Measurements from ENCODE around the gene RNF11.

DNA sequence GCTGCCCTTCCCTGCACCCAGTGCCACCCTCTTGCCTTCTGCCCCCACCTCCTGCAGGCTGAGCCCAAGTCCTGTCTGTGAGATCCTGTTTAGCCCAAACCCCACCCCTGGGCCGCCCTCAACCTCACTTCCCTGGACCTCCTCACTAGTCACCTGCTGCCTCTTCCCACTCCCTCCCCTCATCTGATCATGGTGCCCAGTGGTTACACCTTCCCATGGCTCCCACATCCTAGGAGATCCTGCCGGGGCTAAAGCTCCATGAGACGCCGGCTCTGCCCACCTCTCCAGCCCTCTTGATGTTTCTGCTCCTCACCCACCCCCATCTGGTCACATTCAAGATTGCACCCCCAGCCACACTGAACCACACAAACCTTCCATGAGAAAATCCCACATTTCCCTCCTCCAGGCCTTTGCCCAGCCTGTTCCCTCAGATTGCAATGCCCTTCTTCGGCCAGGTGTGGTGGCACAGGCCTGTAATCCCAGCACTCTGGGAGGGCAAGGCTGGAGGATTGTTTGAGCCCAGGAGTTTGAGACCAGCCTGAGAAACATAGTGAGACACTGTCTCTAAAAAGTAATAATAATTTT, 77.3 kb downstream of the RNF11 start:
- TF ChIP-seq MAFK (IDR thresholded peaks at IDR 0.05; ENCODE audit: partially characterized antibody) (no peak), RAD21 (conservative IDR thresholded peaks at IDR 0.05 in 1 of 2, IDR thresholded peaks at IDR 0.05 in 1 of 2) (peak in 1 of 2 experiments; percentile 22; a peak in 1 of 5 replicates), HDAC2 (IDR thresholded peaks at IDR 0.05) (no peak), ZFP36 (IDR thresholded peaks at IDR 0.05; ENCODE audit: borderline replicate concordance, partially characterized antibody) (no peak)
- TF ChIP-seq, protein P1, sequence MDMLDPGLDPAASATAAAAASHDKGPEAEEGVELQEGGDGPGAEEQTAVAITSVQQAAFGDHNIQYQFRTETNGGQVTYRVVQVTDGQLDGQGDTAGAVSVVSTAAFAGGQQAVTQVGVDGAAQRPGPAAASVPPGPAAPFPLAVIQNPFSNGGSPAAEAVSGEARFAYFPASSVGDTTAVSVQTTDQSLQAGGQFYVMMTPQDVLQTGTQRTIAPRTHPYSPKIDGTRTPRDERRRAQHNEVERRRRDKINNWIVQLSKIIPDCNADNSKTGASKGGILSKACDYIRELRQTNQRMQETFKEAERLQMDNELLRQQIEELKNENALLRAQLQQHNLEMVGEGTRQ (IDR thresholded peaks at IDR 0.05), result no peak
- TF ChIP-seq, protein P2, sequence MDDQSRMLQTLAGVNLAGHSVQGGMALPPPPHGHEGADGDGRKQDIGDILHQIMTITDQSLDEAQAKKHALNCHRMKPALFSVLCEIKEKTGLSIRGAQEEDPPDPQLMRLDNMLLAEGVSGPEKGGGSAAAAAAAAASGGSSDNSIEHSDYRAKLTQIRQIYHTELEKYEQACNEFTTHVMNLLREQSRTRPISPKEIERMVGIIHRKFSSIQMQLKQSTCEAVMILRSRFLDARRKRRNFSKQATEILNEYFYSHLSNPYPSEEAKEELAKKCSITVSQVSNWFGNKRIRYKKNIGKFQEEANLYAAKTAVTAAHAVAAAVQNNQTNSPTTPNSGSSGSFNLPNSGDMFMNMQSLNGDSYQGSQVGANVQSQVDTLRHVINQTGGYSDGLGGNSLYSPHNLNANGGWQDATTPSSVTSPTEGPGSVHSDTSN (IDR thresholded peaks at IDR 0.05), result no peak
- TF ChIP-seq, protein P3, sequence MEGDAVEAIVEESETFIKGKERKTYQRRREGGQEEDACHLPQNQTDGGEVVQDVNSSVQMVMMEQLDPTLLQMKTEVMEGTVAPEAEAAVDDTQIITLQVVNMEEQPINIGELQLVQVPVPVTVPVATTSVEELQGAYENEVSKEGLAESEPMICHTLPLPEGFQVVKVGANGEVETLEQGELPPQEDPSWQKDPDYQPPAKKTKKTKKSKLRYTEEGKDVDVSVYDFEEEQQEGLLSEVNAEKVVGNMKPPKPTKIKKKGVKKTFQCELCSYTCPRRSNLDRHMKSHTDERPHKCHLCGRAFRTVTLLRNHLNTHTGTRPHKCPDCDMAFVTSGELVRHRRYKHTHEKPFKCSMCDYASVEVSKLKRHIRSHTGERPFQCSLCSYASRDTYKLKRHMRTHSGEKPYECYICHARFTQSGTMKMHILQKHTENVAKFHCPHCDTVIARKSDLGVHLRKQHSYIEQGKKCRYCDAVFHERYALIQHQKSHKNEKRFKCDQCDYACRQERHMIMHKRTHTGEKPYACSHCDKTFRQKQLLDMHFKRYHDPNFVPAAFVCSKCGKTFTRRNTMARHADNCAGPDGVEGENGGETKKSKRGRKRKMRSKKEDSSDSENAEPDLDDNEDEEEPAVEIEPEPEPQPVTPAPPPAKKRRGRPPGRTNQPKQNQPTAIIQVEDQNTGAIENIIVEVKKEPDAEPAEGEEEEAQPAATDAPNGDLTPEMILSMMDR (IDR thresholded peaks at IDR 0.05), result no peak
